ENCODE results near the gene NUFIP1.
"Not testable (repeated sequence)": the region's sequence is repeated elsewhere in the genome, so short reads cannot be mapped to it uniquely, and the experiment has no call there.

Gene NUFIP1

DNA sequence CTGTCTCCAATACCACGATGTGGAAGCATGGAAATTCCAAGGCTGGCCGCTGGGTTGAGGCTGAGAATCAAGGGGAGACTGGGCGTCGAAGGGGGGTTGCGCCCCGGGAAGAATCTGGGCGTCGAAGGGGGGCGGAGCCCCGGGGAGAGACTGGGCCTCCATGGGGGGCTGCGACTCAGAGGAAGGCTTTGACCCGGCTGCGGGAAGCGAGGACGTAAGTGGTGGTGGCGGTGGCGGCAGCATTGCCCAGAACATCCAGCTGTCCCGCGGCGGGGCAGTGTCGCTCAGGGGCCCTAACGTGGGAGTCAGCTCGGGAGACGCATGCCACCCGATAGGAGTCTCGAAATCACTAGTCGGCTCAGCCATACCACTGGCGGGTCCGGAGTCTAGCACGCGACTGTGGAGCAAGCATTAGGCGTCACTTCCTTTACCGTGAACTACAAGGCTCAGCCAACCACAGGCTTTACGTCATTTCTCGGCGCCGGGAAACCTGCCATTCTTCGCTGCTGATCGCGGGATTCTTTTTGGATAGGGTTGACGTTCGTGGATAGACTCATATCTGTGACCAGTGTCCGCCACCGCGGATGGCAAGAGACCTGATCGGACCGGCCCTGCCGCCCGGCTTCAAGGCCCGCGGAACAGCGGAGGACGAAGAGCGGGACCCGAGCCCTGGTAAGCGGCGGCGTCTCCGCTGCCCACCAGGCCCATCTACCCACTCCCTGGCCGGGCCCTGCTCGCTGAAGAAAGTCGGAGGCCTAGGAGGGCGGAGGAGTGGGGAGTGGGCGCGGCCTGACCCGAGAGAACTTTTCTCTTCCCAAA, at the start of gene NUFIP1, which contains the start of gene GPALPP1:
NUFIP1 (minus strand) TSS at position 401 of the 819 bp plus-strand sequence; CDS start at position 366, 35 bp downstream.
GPALPP1 (plus strand) TSS at position 468 of the 819 bp plus-strand sequence; CDS start at position 585, 117 bp downstream.
- peak; percentile 86 for DNase-seq

- no peak for DNase-seq
Observed at GRCh38 chr13:45036206-45036605, 46.9 kb upstream of the NUFIP1 start.

GRCh38 chr13:45034342-45034741, 45.1 kb upstream of the NUFIP1 start:
- no peak for DNase-seq

GRCh38 chr13:45024847-45025246, 35.6 kb upstream of the NUFIP1 start:
- DNase-seq = no peak

GRCh38 chr13:45021250-45021649, 32.0 kb upstream of the NUFIP1 start:
- no peak for DNase-seq

- not testable (repeated sequence) for DNase-seq
Observed at GRCh38 chr13:45019981-45020380, 30.7 kb upstream of the NUFIP1 start.

- DNase-seq = no peak
Observed at GRCh38 chr13:45016792-45017425, 27.6 kb upstream of the NUFIP1 start.

DNA sequence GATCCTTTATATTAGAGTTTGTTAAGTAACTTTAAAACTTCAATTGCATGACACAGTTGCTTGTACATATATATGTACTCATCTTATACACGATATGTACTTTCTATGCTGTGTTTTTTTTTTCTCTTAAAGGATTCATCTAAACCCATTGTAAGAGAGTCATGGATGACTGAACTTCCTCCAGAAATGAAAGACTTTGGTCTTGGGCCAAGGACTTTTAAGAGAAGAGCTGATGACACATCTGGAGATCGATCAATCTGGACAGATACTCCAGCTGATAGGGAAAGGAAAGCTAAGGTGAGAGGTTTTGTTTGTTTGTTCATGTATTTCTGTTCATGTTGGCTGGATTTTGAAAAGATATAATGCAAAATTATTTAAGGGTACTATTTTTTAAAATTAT, 26.0 kb upstream of the NUFIP1 start:
- peak; percentile 1 for DNase-seq

DNA sequence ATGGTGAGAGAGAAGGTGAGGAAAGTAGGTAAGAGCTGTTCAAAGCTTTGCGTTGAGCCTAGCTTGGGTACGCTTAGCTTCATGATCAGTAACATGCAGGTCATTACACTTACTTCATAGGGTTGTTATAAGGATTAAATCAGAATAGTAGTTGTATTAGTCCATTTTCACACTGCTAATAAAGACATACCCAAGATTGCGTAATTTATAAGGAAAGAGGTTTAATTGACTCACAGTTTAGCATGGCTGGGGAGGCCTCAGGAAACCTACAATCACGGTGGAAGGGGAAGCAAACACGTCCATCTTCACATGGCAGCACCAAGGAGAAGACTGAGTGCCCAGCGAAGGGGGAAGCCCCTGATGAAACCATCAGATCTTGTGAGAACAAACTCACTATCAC, 21.9 kb upstream of the NUFIP1 start:
- DNase-seq = no peak

- DNase-seq = no peak
Observed at GRCh38 chr13:45007823-45008222, 18.6 kb upstream of the NUFIP1 start.

- no peak for DNase-seq
Observed at GRCh38 chr13:45007225-45007624, 18.0 kb upstream of the NUFIP1 start.

- no peak for DNase-seq
Observed at GRCh38 chr13:45004096-45004495, 14.8 kb upstream of the NUFIP1 start.

DNA sequence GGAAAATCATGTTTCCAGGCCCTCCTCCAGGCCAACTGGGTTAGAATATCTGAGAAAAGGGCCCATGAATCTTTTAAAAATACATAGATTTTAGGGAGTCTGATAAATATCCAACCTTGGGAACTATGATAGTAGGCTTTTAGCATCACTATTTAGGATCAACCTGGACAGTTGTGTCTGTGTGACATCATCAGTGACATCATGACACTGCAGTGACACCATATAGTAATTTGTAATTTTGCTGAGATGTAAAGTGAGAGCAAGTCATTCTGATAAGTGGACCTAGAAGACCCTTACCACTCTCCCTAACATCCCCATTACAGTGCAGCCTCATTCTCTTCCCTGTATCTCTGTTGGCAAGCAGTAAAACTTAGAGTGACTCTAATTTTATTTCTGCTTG, 14.1 kb upstream of the NUFIP1 start:
- no peak for DNase-seq

GRCh38 chr13:44989941-44990340, 670 bp upstream of the NUFIP1 start:
- DNase-seq = no peak

DNA sequence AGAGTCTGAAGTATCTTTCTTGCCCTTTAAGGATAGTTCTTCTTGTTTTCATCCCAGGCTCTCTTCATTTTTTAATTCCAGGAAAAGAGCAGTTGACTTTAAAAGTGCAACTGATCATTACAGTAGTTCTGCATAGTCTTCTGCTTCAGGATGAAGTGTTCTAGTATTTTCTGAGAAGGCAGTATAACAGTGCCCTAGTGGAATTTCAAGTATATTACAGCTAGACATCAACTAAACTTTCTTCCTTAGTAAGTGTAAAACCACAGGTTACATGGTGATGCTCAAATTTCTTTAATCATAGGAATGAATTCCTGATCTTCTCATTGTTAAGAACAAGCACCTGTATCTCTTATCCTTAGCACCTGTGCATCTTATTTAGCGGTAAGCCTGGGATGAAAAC, 10.9 kb downstream of the NUFIP1 start:
- no peak for DNase-seq

DNA sequence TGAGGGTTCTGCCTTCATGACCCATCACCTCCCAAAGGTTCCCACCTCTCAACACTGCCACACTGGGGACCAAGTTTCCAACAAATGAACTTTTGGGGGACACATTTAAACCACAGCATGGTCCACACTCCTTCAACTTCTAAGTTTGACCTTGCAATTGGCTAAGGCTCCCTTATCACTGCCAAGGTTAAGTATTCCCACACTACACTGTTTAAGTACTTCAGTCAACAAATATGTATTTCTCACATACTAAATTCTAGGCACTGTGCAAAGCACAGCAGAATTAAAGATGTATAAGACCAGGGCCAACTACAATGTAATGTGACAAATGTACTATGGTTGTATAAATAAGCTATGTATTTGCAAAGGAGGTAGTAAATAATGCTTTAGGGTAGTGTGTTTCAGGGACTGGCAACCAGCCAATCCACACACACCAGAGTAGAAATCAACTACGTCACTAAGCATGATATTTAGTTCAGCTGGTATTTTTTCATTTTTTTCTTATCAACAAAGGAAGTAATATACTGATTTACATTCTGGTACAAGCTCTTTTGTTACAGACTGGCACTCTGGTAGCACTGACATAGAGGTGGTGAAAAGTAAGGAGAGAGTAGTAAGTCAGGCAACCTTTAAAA, 12.2 kb downstream of the NUFIP1 start:
- no peak for DNase-seq

GRCh38 chr13:44976196-44976595, 13.1 kb downstream of the NUFIP1 start:
- DNase-seq = no peak

- DNase-seq = no peak
Observed at GRCh38 chr13:44974056-44974793, 15.0 kb downstream of the NUFIP1 start.

DNA sequence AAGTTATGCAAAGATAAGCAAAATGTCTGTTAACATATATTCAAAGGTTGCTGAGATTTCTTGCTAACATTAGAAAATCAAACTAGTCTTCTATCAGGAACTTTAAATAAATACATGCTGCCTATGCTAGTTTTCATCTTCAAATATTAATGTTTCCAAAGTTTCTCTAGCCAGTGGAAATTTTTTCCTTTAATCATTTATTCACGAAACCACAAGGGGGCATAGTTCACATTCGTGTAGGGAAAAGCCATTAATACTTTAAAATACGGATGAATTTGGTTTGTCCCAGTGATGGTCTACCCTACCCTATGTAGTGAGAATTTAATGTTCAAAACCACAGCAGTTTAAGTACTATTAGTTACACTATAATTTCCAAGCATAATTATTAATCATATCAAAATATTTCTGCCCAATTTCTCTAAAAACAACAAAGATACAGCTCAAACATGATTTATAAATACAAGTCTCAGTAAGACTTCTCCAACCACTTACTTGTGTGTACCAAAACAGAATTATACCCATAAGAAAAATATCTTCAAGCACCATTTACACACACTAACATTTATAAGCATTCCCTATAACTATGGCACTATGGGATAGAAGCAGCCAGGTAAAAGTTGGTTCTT, 16.2 kb downstream of the NUFIP1 start:
- DNase-seq = peak; percentile 2

GRCh38 chr13:44971656-44972595, 17.3 kb downstream of the NUFIP1 start:
- DNase-seq = no peak
